Spleen (tissue), 11 donors: ENCODE measurements around the gene WDFY4. TPM values are rescaled to one million over a fixed set of nuclear protein-coding genes. Genes with fewer than 3 reads are reported as not detected.
"Not testable (repeated sequence)": the region's sequence is repeated elsewhere in the genome, so short reads cannot be mapped to it uniquely, and the experiment has no call there.

Experiments used
- DNase-seq: peaks from one replicate; pipeline ENCODE4 v3.0.0-alpha.2; 2020
- H3K27ac ChIP-seq, 8 donors: fragments of 200-600 bp; sonication (generic) in 7 of 8; 1 replicate in 4 of 8; 2 replicates in 4 of 8; pipeline versions ENCODE4 v1.5.0 to v1.8.0; 2016 to 2021; ENCODE audit warnings: inconsistent platforms in 4 of 8, mild to moderate bottlenecking in 4 of 8, moderate library complexity in 1 of 8
- H3K27me3 ChIP-seq, 7 donors: fragments of 200-600 bp; sonication (generic) in 6 of 7; replicated peaks in 1 of 7; 1 replicate in 4 of 7; 2 replicates in 3 of 7; pipeline versions ENCODE4 v1.5.0 to v1.8.0; 2016 to 2021; ENCODE audit warnings: inconsistent platforms in 3 of 7, mild to moderate bottlenecking in 1 of 7
- H3K36me3 ChIP-seq, 6 donors: fragments of 200-600 bp; sonication (generic) in 5 of 6; 1 replicate in 4 of 6; 2 replicates in 2 of 6; pipeline versions ENCODE4 v1.5.0 to v1.8.0; 2016 to 2021; ENCODE audit warnings: inconsistent platforms in 2 of 6
- H3K4me1 ChIP-seq, 6 donors: fragments of 200-600 bp; sonication (generic) in 5 of 6; 1 replicate in 3 of 6; 2 replicates in 3 of 6; pipeline versions ENCODE4 v1.5.0 to v1.8.0; 2016 to 2021; ENCODE audit warnings: inconsistent platforms in 3 of 6
- H3K4me3 ChIP-seq, 8 donors: fragments of 200-600 bp; sonication (generic) in 7 of 8; 1 replicate in 4 of 8; 2 replicates in 4 of 8; pipeline versions ENCODE4 v1.5.0 to v1.8.0; 2016 to 2021; ENCODE audit warnings: inconsistent platforms in 4 of 8, mild to moderate bottlenecking in 4 of 8, moderate library complexity in 2 of 8
- H3K9me3 ChIP-seq, 8 donors: fragments of 200-600 bp; sonication (generic) in 7 of 8; 1 replicate in 4 of 8; 2 replicates in 4 of 8; pipeline versions ENCODE4 v1.5.0 to v1.8.0; 2016 to 2021; ENCODE audit warnings: inconsistent platforms in 4 of 8
- CTCF ChIP-seq, 11 experiments: fragments of 200-600 bp in 7 of 11; fragments of 450-650 bp in 4 of 11; sonication (generic) in 4 of 11; IDR thresholded peaks in 8 of 11; conservative IDR thresholded peaks in 3 of 11; 1 replicate in 7 of 11; 2 replicates in 4 of 11; pipeline versions ENCODE4 v1.4.0 to v1.8.0; 2016 to 2021; ENCODE audit warnings: antibody characterized with exemption in 11 of 11, inconsistent platforms in 4 of 11, mild to moderate bottlenecking in 1 of 11
- POLR2A ChIP-seq, 3 donors: fragments of 450-650 bp; IDR thresholded peaks; one replicate each; pipeline ENCODE4 v1.5.1; 2017; ENCODE audit warnings: antibody characterized with exemption in 3 of 3, mild to moderate bottlenecking in 1 of 3
- POLR2AphosphoS5 ChIP-seq, 3 donors: sonication (generic); formaldehyde crosslinking; IDR thresholded peaks; one replicate each; pipeline ENCODE4 v1.5.1; 2017; ENCODE audit warnings: antibody characterized with exemption in 3 of 3
- WGBS, 5 donors: extraction: QIAGEN DNeasy Blood & Tissue Kit in 3 of 5; methylation state at CpG; one replicate each; pipeline versions ENCODE4 v1.1.5 to v1.1.7; 2013 to 2018; 5-methylcytosine and 5-hydroxymethylcytosine counted together
- intact Hi-C: fragments of 100-400 bp; cut with DNase I; formaldehyde crosslinking; loops from one replicate; pipeline ENCODE4 v1.15.0; 2023; ENCODE audit warnings: low total_unique reads
- polyA plus RNA-seq, 3 donors: library from polyadenylated mRNA; stranded (reverse); fragments of 200-250 nt; gene quantifications; one replicate each; pipeline ENCODE4 v1.2.1, GENCODE V29; 2013
- total RNA-seq, 7 donors: library from RNA; depleted of rRNA in 3 of 7; stranded (reverse); fragments of >200 nt in 3 of 7; fragmentation: NEBNext Ultra II Directional in 4 of 7; extraction: Animal tissue kit (Norgen Biotek cat#: 25700) in 4 of 7; gene quantifications; one replicate each; pipeline versions ENCODE4 v1.1.0 to v1.2.1, GENCODE V29; 2016 to 2021
- donor health status: healthy with polysubstance abuse.
- donor health status: DM: no; HTN: no; CAD: no; lungs with moderate emphysema.
- donor health status: DM: no; HTN: no; CAD: no.
- donor health status: Bipolar disorder and iron deficiency.
- donor health status: healthy.
- donor health status: DM: no; HTN: no; CAD: no.
- donor health status: DM: yes; HTN: yes; CAD: no.

WDFY4 gene
- total and polyA plus RNA-seq, 10 donors: 31.7 to 120 (median 88.9) TPM

GRCh38 chr10:48640326-48640725 is 44.3 kb upstream of the WDFY4 start:
- H3K27me3 ChIP-seq: peaks cover 0 to 15% (median 0%) of the 10 kb centered on the region in 7 donors
- no peak for DNase-seq
- peaks cover 0 to 29% (median 8%) of the 10 kb centered on the region in 6 donors for H3K4me1 ChIP-seq
- no peaks in the 10 kb centered on the region for H3K36me3 ChIP-seq
- H3K9me3 ChIP-seq: peaks cover 0 to 28% (median 22%) of the 10 kb centered on the region in 8 donors
- 58 to 86% (median 63%) methylated on average over 1 of the region's 1 CpG for WGBS, 5 donors
- TF ChIP-seq POLR2A (IDR thresholded peaks at IDR 0.05) (no peak), CTCF (IDR thresholded peaks at IDR 0.05 in 8 of 11, conservative IDR thresholded peaks at IDR 0.05 in 3 of 11) (no peak), POLR2AphosphoS5 (IDR thresholded peaks at IDR 0.05) (no peak)
- H3K27ac ChIP-seq: no peak overlapping the region
- no peak overlapping the region for H3K4me3 ChIP-seq
- intact Hi-C loops: no loop called here

- H3K4me3 ChIP-seq, H3K36me3 ChIP-seq, H3K27me3 ChIP-seq, intact Hi-C loops, DNase-seq, H3K27ac ChIP-seq: not testable (repeated sequence)
- H3K9me3 ChIP-seq: peaks cover 0 to 28% (median 22%) of the 10 kb centered on the region in 8 donors
- WGBS, 5 donors: 95 to 98% (median 96%) methylated on average over 4 of the region's 4 CpGs
- peaks cover 0 to 21% (median 7%) of the 10 kb centered on the region in 6 donors for H3K4me1 ChIP-seq
These were observed 43.5 kb upstream of the WDFY4 start for GRCh38 chr10:48641099-48641690.

GRCh38 chr10:48645600-48645999 is 39.1 kb upstream of the WDFY4 start:
- TF ChIP-seq CTCF (IDR thresholded peaks at IDR 0.05 in 8 of 11, conservative IDR thresholded peaks at IDR 0.05 in 3 of 11): no peak
- no peak for TF ChIP-seq POLR2AphosphoS5 (IDR thresholded peaks at IDR 0.05)
- TF ChIP-seq POLR2A (IDR thresholded peaks at IDR 0.05): no peak
- Histone ChIP-seq H3K36me3 (no peaks in the 10 kb centered on the region), H3K27ac (no peak overlapping the region), H3K4me1 (no peaks in the 10 kb centered on the region), H3K4me3 (no peak overlapping the region), H3K27me3 (peaks cover 0 to 5% (median 0%) of the 10 kb centered on the region in 7 donors), H3K9me3 (peaks cover 0 to 19% (median 16%) of the 10 kb centered on the region in 8 donors)
- DNase-seq: no peak
- intact Hi-C loops: no loop called here
- WGBS, 5 donors: 65 to 89% (median 78%) methylated on average over 1 of the region's 1 CpG

- H3K4me1 ChIP-seq: not testable (repeated sequence)
These were observed 37.6 kb upstream of the WDFY4 start for GRCh38 chr10:48647073-48647472.

GRCh38 chr10:48648172-48648942 is 36.3 kb upstream of the WDFY4 start:
- TF ChIP-seq CTCF (IDR thresholded peaks at IDR 0.05 in 8 of 11, conservative IDR thresholded peaks at IDR 0.05 in 3 of 11): no peak
- TF ChIP-seq POLR2AphosphoS5 (IDR thresholded peaks at IDR 0.05): no peak
- no peak for TF ChIP-seq POLR2A (IDR thresholded peaks at IDR 0.05)
- no peaks in the 10 kb centered on the region for H3K36me3 ChIP-seq
- DNase-seq: no peak
- no peak overlapping the region for H3K27ac ChIP-seq
- H3K9me3 ChIP-seq: peaks cover 0 to under 1% (median 0%) of the 10 kb centered on the region in 8 donors
- H3K4me1 ChIP-seq: peaks cover 0 to 18% (median 6%) of the 10 kb centered on the region in 6 donors
- 85 to 91% (median 87%) methylated on average over 12 of the region's 12 CpGs for WGBS, 5 donors
- H3K4me3 ChIP-seq: no peak overlapping the region
- intact Hi-C loops: no loop called here
- peaks cover 0 to 22% (median 0%) of the 10 kb centered on the region in 7 donors for H3K27me3 ChIP-seq

More at GRCh38 chr10:48647073-48647472, 37.6 kb upstream of the WDFY4 start:
- intact Hi-C loops, DNase-seq, H3K27ac ChIP-seq, H3K36me3 ChIP-seq, H3K9me3 ChIP-seq, H3K4me3 ChIP-seq: not testable (repeated sequence)
- WGBS, 5 donors: 91 to 97% (median 93%) methylated on average over 7 of the region's 7 CpGs
- peaks cover 0 to 20% (median 0%) of the 10 kb centered on the region in 7 donors for H3K27me3 ChIP-seq
